H1 (cell line): ENCODE measurements around the gene TAOK2. TPM values are rescaled to one million over a fixed set of nuclear protein-coding genes. Genes with fewer than 3 reads are reported as not detected.
A peak's percentile ranks its signal among the peaks of the same experiment; 100 is the strongest.

ENCODE experiments used
- CTCF ChIA-PET: fragments of 300-600 bp; sonication (Branson Sonifier 250); formaldehyde crosslinking; loops from one replicate; lab custom pipeline; 2021; ENCODE audit not compliant: partially characterized antibody; lab: Charles Lee
- POLR2A ChIA-PET: fragments of 300-600 bp; sonication (Branson Sonifier 250); formaldehyde crosslinking; loops from one replicate; lab custom pipeline; 2021; ENCODE audit warnings: inconsistent platforms; ENCODE audit not compliant: partially characterized antibody; lab: Charles Lee
- DNase-seq, 2 experiments: peaks; one replicate each; pipeline versions ENCODE4 v3.0.0 to v3.0.0-alpha.2; 2010 to 2022; ENCODE audit warnings: low spot score in 2 of 2, low read depth in 1 of 2, mixed read lengths in 1 of 2
- FAIRE-seq: peaks from 2 replicates; lab custom pipeline; 2011; peaks lifted over from hg19 to GRCh38; lab: Jason Lieb, UNC
- H2AFZ ChIP-seq: 2 replicates; pipeline ENCODE4 v1.8.1; 2012; ENCODE audit warnings: low read length, inconsistent platforms
- H2AK5ac ChIP-seq: 2 replicates; pipeline ENCODE4 v1.6.1; 2013; ENCODE audit warnings: low read depth, low read length
- H2BK120ac ChIP-seq: replicated peaks from 2 replicates; pipeline ENCODE3; 2013; ENCODE audit warnings: low read depth, low read length, inconsistent platforms
- H2BK12ac ChIP-seq: 2 replicates; pipeline ENCODE4 v1.6.1; 2013; ENCODE audit warnings: low read depth, low read length
- H2BK15ac ChIP-seq: 2 replicates; pipeline ENCODE4 v1.6.1; 2013; ENCODE audit warnings: low read length
- H2BK20ac ChIP-seq: 2 replicates; pipeline ENCODE4 v1.6.1; 2013; ENCODE audit warnings: low read length
- H2BK5ac ChIP-seq: 2 replicates; pipeline ENCODE4 v1.6.1; 2013; ENCODE audit warnings: low read depth, low read length
- H3K14ac ChIP-seq: 2 replicates; pipeline ENCODE4 v1.6.1; 2013; ENCODE audit warnings: inconsistent platforms; ENCODE audit not compliant: insufficient read length
- H3K18ac ChIP-seq: 2 replicates; pipeline ENCODE4 v1.6.1; 2013; ENCODE audit warnings: low read length; ENCODE audit errors: extremely low read depth
- H3K23ac ChIP-seq: 2 replicates; pipeline ENCODE4 v1.6.1; 2013; ENCODE audit warnings: inconsistent platforms; ENCODE audit not compliant: insufficient read length
- H3K23me2 ChIP-seq: 2 replicates; pipeline ENCODE4 v1.6.1; 2013; ENCODE audit warnings: low read depth, low read length
- H3K27ac ChIP-seq: 2 replicates; pipeline ENCODE4 v1.6.1; 2011; ENCODE audit warnings: low read depth, low read length, inconsistent platforms
- H3K27me3 ChIP-seq, 4 experiments: replicated peaks in 1 of 4; 1 replicate in 1 of 4; 2 replicates in 3 of 4; pipeline versions ENCODE4 v1.6.1 to v1.8.1; 2011 to 2013; ENCODE audit warnings: low read length in 3 of 4, mild to moderate bottlenecking in 3 of 4, inconsistent platforms in 2 of 4, mixed read lengths in 2 of 4, moderate library complexity in 1 of 4; ENCODE audit not compliant: control insufficient read depth in 3 of 4, insufficient read depth in 3 of 4; ENCODE audit errors: extremely low read depth in 1 of 4
- H3K36me3 ChIP-seq, 4 experiments: 2 replicates each; pipeline versions ENCODE4 v1.6.1 to v1.8.1; 2011 to 2013; ENCODE audit warnings: mild to moderate bottlenecking in 4 of 4, low read length in 3 of 4, moderate library complexity in 2 of 4, control low read depth in 1 of 4, inconsistent platforms in 1 of 4; ENCODE audit not compliant: insufficient read depth in 4 of 4, control insufficient read depth in 2 of 4
- H3K4ac ChIP-seq: replicated peaks from 2 replicates; pipeline ENCODE3; 2013; ENCODE audit warnings: low read length, low read depth, mixed read lengths, inconsistent platforms; ENCODE audit not compliant: insufficient read length
- H3K4me1 ChIP-seq, 4 experiments: replicated peaks in 1 of 4; 1 replicate in 1 of 4; 2 replicates in 3 of 4; pipeline versions ENCODE4 v1.6.1 to v1.8.1; 2011 to 2013; ENCODE audit warnings: low read length in 3 of 4, inconsistent platforms in 2 of 4, mixed read lengths in 1 of 4; ENCODE audit not compliant: insufficient read depth in 4 of 4, control insufficient read depth in 3 of 4
- H3K4me2 ChIP-seq, 2 experiments: 2 replicates each; pipeline versions ENCODE4 v1.6.1 to v1.8.1; 2011 to 2013; ENCODE audit warnings: low read depth in 2 of 2, low read length in 2 of 2, control low read depth in 1 of 2, inconsistent platforms in 1 of 2, mild to moderate bottlenecking in 1 of 2; ENCODE audit not compliant: insufficient read depth in 1 of 2
- H3K4me3 ChIP-seq, 4 experiments: fragments of 200-600, 300-600 bp in 1 of 4; sonication (generic), shearing (Covaris generic), sonication (Bioruptor Twin) in 1 of 4; 2 replicates each; pipeline versions ENCODE4 v1.5.1 to v1.8.1; 2011 to 2016; ENCODE audit warnings: low read length in 4 of 4, low read depth in 3 of 4, control low read depth in 2 of 4, inconsistent platforms in 2 of 4, mild to moderate bottlenecking in 2 of 4, mixed read lengths in 1 of 4, moderate library complexity in 1 of 4; ENCODE audit not compliant: insufficient read depth in 2 of 4; ENCODE audit errors: extremely low read depth in 1 of 4
- H3K56ac ChIP-seq: replicated peaks from 2 replicates; pipeline ENCODE3; 2013; ENCODE audit warnings: low read depth, mild to moderate bottlenecking, mixed read lengths, low read length, inconsistent platforms; ENCODE audit not compliant: insufficient read length
- H3K79me1 ChIP-seq: 2 replicates; pipeline ENCODE4 v1.6.1; 2013; ENCODE audit warnings: low read depth, low read length, control low read depth
- H3K79me2 ChIP-seq, 2 experiments: 2 replicates each; pipeline versions ENCODE4 v1.6.1 to v1.8.1; 2012 to 2013; ENCODE audit warnings: low read length in 2 of 2, mild to moderate bottlenecking in 2 of 2, inconsistent platforms in 1 of 2; ENCODE audit not compliant: insufficient read depth in 2 of 2, control insufficient read depth in 1 of 2
- H3K9ac ChIP-seq, 4 experiments: replicated peaks in 1 of 4; 1 replicate in 1 of 4; 2 replicates in 3 of 4; pipeline versions ENCODE4 v1.6.1 to v1.8.1; 2011 to 2013; ENCODE audit warnings: low read depth in 3 of 4, low read length in 3 of 4, control low read depth in 2 of 4, mild to moderate bottlenecking in 2 of 4, moderate library complexity in 2 of 4, inconsistent platforms in 1 of 4; ENCODE audit errors: extremely low read depth in 1 of 4
- H3K9me3 ChIP-seq, 2 experiments: 2 replicates each; pipeline versions ENCODE4 v1.6.1 to v1.8.1; 2012 to 2013; ENCODE audit warnings: mild to moderate bottlenecking in 2 of 2, moderate library complexity in 2 of 2, control low read depth in 1 of 2, inconsistent platforms in 1 of 2, low read depth in 1 of 2, low read length in 1 of 2, mixed read lengths in 1 of 2; ENCODE audit not compliant: insufficient read depth in 2 of 2
- H4K20me1 ChIP-seq, 2 experiments: replicated peaks in 1 of 2; 2 replicates each; pipeline versions ENCODE3 to v1.8.1; 2011 to 2013; ENCODE audit warnings: inconsistent platforms in 2 of 2, low read length in 2 of 2, mild to moderate bottlenecking in 1 of 2; ENCODE audit not compliant: insufficient read depth in 2 of 2, control insufficient read depth in 1 of 2
- H4K5ac ChIP-seq: 2 replicates; pipeline ENCODE4 v1.6.1; 2013; ENCODE audit warnings: low read length, low read depth, mixed read lengths, inconsistent platforms; ENCODE audit not compliant: insufficient read length
- H4K8ac ChIP-seq: 2 replicates; pipeline ENCODE4 v1.8.0; 2013; ENCODE audit warnings: mild to moderate bottlenecking, moderate library complexity, low read length, inconsistent platforms; ENCODE audit not compliant: insufficient read depth; ENCODE audit errors: extremely low read depth
- H4K91ac ChIP-seq: replicated peaks from 2 replicates; pipeline ENCODE3; 2013; ENCODE audit warnings: low read length, mixed read lengths, inconsistent platforms; ENCODE audit not compliant: insufficient read length
- KDM5A ChIP-seq: fragments of 200-600 bp; IDR thresholded peaks from 2 replicates; pipeline ENCODE4 v1.7.1; 2012; ENCODE audit warnings: mild to moderate bottlenecking, low read length, inconsistent platforms, mixed read lengths
- POLR2A ChIP-seq, 2 experiments: IDR thresholded peaks; 1 replicate in 1 of 2; 2 replicates in 1 of 2; pipeline ENCODE4 v1.6.1; 2011; ENCODE audit warnings: low read depth in 2 of 2, low read length in 2 of 2, mild to moderate bottlenecking in 2 of 2; ENCODE audit errors: control extremely low read depth in 1 of 2
- RBBP5 ChIP-seq: IDR thresholded peaks from 2 replicates; pipeline ENCODE4 v1.7.1; 2012; ENCODE audit warnings: low read depth, mild to moderate bottlenecking, inconsistent platforms, low read length, moderate library complexity, borderline replicate concordance
- RNF2 ChIP-seq: fragments of 200-900, 300-1000 bp; sonication (generic); IDR thresholded peaks from 2 replicates; pipeline ENCODE4 v1.7.1; 2016; ENCODE audit warnings: borderline replicate concordance, low read depth, mild to moderate bottlenecking, antibody characterized with exemption, low read length; ENCODE audit not compliant: poor library complexity, severe bottlenecking; ENCODE audit errors: missing control alignments
- ZNF274 ChIP-seq: IDR thresholded peaks from 2 replicates; pipeline ENCODE4 v1.7.0; 2012; ENCODE audit warnings: low read length, borderline replicate concordance; ENCODE audit errors: extremely low read depth
- WGBS, 2 experiments: shearing (Covaris generic) in 1 of 2; methylation state at CpG; one replicate each; pipeline versions ENCODE4 v1.1.6 to v1.1.7; 2013 to 2015; ENCODE audit warnings: low lambda C conversion rate in 2 of 2, mixed read lengths in 2 of 2, inconsistent platforms in 1 of 2, low coverage in 1 of 2, missing lambda C conversion rate in 1 of 2; ENCODE audit not compliant: insufficient replicate concordance in 2 of 2, insufficient coverage in 1 of 2, insufficient read length in 1 of 2; ENCODE audit errors: extremely low coverage in 1 of 2, missing lambda C conversion rate in 1 of 2; 5-methylcytosine and 5-hydroxymethylcytosine counted together
- polyA plus RNA-seq, 7 experiments: library from polyadenylated mRNA; depleted of rRNA in 3 of 7; stranded (reverse) in 5 of 7; unstranded in 2 of 7; fragments of >200 nt in 5 of 7; fragments of 200-250 nt in 2 of 7; gene quantifications; 1 replicate in 5 of 7; 2 replicates in 1 of 7; 4 replicates in 1 of 7; pipeline versions ENCODE4 v1.2.1 to v1.2.3, GENCODE V29; 2011 to 2013; ENCODE audit warnings: missing spikeins in 2 of 7, mixed read lengths in 2 of 7
- total RNA-seq: library from RNA; stranded (reverse); fragmentation: NEBNext Ultra II Directional; extraction: Animal tissue kit (Norgen Biotek cat#: 25700); gene quantifications from 2 replicates; pipeline ENCODE4 v1.2.1, GENCODE V29; 2021
- TF ChIP-seq, protein P1 (sequence below): IDR thresholded peaks from 2 replicates; pipeline ENCODE4 v1.6.1; 2011; ENCODE audit warnings: low read length, improper control_type of control experiment

TAOK2 gene
- total and polyA plus RNA-seq, 2 of the 8 experiments (the other 6 are each of a cell fraction or from before 2014, with no cell fraction given) = 13.5 to 32.6 TPM

DNA sequence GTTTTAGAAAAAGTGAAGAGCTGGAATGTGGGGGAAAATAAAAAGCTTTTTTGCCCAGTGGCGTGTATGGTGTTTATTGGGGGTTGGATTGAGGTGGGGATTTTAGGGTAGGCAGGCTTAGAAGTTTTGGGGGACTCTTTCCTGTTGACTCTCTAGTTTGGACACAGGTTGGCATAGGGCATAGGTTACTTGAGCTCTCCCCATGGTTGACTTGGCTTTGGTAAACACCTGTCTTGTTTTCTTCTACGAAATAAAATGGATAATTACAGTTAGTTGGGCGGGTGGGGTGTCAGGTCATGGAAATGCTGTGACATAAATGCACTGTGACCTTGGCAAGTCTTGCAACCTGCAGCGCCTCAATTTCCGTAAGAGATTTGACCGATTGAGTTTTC lies 680 bp upstream of the TAOK2 start:
- H3K56ac ChIP-seq = no peak overlapping the region
- no peak for FAIRE-seq
- H3K9ac ChIP-seq = no peak overlapping the region
- no peak for DNase-seq
- H2AFZ ChIP-seq = 0 out of 2 replicates have a peak overlapping the region, but pooled peaks have one; percentile 36
- H3K9me3 ChIP-seq = peaks cover 11% of the 10 kb centered on the region in 2 experiments
- peaks cover 9 to 34% of the 10 kb centered on the region in 2 experiments for H3K79me2 ChIP-seq
- H2BK120ac ChIP-seq = no peak overlapping the region
- H3K4me1 ChIP-seq = peaks cover 4 to 20% (median 7%) of the 10 kb centered on the region in 4 experiments
- no peak overlapping the region for H2BK15ac ChIP-seq
- no peak overlapping the region for H3K4me2 ChIP-seq
- no peak overlapping the region for H3K27ac ChIP-seq
- H3K79me1 ChIP-seq = peaks cover 18% of the 10 kb centered on the region
- H2BK5ac ChIP-seq = no peak overlapping the region
- 57% methylated on average over 6 of the region's 6 CpGs; no CpG with 5 or more reads in 1 of the 2 experiments for WGBS, 2 experiments
- CTCF ChIA-PET = interaction anchor here (0.6 to 3.7 kb wide), 10 partner anchors 12 to 251 kb away, joined by 3 to 12 read pairs (median 3); partner anchors contain the start of genes SEZ6L2, TLCD3B and TMEM219
- H2AK5ac ChIP-seq = no peak overlapping the region
- H3K4me3 ChIP-seq = no peak overlapping the region
- H2BK12ac ChIP-seq = no peak overlapping the region
- peaks cover 7% of the 10 kb centered on the region; the same call in 1 of the 2 replicates for H3K23me2 ChIP-seq
- H4K8ac ChIP-seq = no peak overlapping the region
- H4K20me1 ChIP-seq = peaks cover 2 to 18% of the 10 kb centered on the region in 2 experiments
- peaks cover 2 to 20% (median 9%) of the 10 kb centered on the region in 4 experiments; a peak in 6 of 8 replicates for H3K36me3 ChIP-seq
- H4K5ac ChIP-seq = no peak overlapping the region
- no peak overlapping the region for H3K14ac ChIP-seq
- peaks cover 2 to 10% (median 9%) of the 10 kb centered on the region in 4 experiments for H3K27me3 ChIP-seq
- no peak overlapping the region for H2BK20ac ChIP-seq
- no peak overlapping the region for H4K91ac ChIP-seq
- no peak overlapping the region for H3K18ac ChIP-seq
- H3K4ac ChIP-seq = no peak overlapping the region
- H3K23ac ChIP-seq = no peak overlapping the region
- POLR2A ChIA-PET = interaction anchor here (0.6 to 3.4 kb wide), 18 partner anchors 8 to 1013 kb away, joined by 3 to 33 read pairs (median 4); partner anchors contain the start of genes ALDOA, HIRIP3, INO80E and PAGR1
- TF ChIP-seq POLR2A (IDR thresholded peaks at IDR 0.05; ENCODE audit: control extremely low read depth in 1 of 2, low read depth in 2 of 2, low read length in 2 of 2) (no peak), ZNF274 (no peak), KDM5A (no peak), RNF2 (peak; percentile 80), RBBP5 (no peak)
- TF ChIP-seq, protein P1, sequence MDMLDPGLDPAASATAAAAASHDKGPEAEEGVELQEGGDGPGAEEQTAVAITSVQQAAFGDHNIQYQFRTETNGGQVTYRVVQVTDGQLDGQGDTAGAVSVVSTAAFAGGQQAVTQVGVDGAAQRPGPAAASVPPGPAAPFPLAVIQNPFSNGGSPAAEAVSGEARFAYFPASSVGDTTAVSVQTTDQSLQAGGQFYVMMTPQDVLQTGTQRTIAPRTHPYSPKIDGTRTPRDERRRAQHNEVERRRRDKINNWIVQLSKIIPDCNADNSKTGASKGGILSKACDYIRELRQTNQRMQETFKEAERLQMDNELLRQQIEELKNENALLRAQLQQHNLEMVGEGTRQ = no peak
- TF ChIP-seq, all 59 proteins: peak for 1
